PC-9 (cell line): ENCODE measurements around the gene AHCYL2.

Experiments
- CTCF ChIP-seq: fragments of 200-600 bp; sonication (generic); conservative IDR thresholded peaks from 2 replicates; pipeline ENCODE4 v1.6.1; 2017; ENCODE audit warnings: mixed run types, antibody characterized with exemption, mild to moderate bottlenecking, moderate library complexity
- EZH2 ChIP-seq: fragments of 200-600 bp; sonication (generic); IDR thresholded peaks from 2 replicates; pipeline ENCODE4 v1.8.0; 2017; ENCODE audit warnings: antibody characterized with exemption, low read depth

GRCh38 chr7:129452589-129453231, 227.9 kb downstream of the AHCYL2 start:
- TF ChIP-seq CTCF (no peak), EZH2 (no peak)
